Right forelimb (tissue), 1 donor: ENCODE results near the gene MYO3B.

Source experiments
- DNase-seq: peaks from one replicate; pipeline ENCODE4 v3.0.0-alpha.2; 2018

The MYO3B gene

DNA sequence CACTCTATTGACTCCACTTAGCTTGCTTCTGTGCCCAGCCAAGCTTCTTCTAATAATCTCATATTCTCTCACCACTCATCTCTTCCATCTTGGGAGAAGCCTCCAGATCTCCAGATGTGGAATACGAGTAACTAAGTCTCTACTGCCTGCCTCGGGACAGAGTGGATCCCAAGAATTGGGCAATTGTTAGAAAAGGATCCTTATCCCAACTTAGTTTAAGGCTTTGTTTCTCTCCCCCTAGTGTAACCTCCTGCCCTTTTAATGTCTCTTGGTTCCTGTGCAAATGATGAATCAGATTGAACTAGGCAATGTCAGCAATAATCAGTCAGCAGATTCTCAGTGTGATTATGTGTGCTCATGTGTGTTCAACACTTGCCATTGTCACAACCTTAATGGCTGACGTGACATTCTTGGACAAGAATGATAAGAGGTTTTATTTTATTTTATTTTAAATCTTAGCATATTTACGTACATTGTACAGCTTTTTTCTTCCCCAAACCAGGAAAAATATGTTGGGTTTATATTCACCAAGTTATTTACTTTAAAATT, 59.7 kb downstream of the MYO3B start:
- DNase-seq, result no peak

GRCh38 chr2:170238776-170239175, 60.8 kb downstream of the MYO3B start:
- no peak for DNase-seq

DNA sequence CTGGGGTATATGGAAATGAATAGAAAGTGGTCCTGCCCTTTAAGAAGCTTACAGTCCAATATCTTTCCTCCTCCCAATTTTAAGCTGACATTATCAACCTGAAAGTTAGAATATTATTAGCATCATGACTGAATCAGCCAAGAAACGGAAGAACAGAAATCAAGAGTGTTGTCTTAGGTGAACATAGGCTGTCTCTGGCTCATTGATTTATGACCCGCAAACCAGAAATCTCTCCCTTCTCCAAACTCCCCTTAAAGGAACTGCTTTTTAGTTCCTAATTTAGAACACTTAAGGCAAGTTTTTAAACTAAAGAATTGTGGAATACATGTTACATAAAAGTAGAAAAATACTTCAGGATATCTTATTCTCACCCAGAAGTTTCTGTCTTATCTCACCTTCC, 62.7 kb downstream of the MYO3B start:
- DNase-seq, result no peak

DNA sequence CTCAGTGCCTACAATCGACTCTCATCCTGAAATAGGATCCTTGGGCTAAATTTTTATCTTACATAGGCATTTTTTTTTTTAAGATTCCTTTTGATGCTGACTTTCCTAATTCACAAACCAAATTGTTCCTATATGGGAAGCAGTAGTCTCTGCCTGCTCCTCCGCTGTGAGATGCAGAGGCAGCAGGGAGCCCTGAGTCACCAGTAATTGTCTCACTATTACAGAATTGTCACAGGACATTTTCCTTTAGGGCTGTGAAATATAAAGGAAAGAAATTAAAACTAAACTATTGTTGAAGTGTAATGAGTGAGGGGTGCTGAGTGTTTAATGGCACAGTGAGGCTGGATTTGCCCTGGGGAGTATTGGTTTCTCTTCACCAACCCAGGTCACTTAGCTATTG, 63.8 kb downstream of the MYO3B start:
- DNase-seq, result no peak

- no peak for DNase-seq
Measured at GRCh38 chr2:170243118-170243837, 65.3 kb downstream of the MYO3B start.

- no peak for DNase-seq
Measured at GRCh38 chr2:170243898-170244297, 66.0 kb downstream of the MYO3B start.

GRCh38 chr2:170244555-170244954, 66.6 kb downstream of the MYO3B start:
- no peak for DNase-seq

DNA sequence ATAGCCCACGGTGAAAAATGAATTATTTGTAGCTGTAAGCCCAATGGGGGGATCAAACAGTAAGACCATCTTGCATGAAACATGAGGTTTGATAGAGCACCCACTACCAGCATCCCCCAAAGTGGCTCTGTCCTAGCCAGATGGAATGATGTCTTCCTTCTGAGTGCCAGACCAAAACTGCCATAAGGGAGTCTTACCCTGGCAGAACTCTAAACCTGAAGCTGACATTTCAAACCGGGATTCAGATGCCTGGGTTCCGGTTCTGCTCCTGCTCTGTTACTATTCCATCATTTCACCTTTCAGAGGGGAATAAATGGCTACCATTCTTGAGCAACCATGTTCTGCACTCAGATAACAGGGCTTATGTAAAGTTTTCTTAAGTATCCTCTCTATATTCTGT, 67.4 kb downstream of the MYO3B start:
- no peak for DNase-seq

DNA sequence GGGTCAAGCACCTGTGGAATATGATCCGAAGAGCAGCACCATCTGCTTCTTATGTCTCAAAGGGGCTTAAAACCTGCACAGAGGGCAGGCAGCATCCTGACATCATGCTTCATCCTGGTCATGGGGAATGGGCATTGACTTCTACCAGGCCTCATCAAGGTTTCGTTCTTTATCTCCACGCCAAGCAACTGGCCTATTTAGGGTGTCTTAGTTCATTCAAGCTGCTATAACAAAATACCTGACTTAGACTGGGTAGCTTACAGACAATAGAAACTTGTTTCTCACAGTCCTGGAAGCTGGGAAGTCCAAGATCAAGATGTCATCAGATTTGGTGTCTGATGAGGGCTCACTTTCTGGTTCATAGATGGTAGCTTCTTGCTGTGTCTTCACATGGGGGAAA, 69.4 kb downstream of the MYO3B start:
- no peak for DNase-seq

DNA sequence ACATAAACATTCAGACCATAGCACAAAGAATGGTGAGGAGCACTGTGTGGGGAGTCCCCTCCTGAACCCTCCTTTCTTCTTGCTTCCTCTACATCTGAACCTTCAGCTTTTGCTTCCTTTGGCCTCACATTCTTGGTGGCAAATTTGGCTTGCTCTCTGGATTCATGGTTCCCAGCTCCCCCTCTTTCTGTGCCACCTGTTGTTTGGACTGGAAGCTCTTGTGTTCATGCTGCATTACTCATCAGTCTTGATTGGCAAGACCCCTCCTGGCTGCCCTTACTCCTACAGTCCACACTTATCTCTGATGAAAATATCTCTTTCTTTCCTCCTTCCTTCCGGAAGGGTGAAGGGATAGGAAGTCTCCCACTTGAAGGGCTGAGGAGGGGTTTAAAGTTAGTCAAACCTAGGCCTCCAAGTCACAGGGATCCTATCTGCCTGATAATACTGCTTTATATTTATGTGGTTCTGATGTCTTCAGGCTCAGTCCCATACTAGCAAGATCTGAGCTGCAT, 70.0 kb downstream of the MYO3B start:
- no peak for DNase-seq

DNA sequence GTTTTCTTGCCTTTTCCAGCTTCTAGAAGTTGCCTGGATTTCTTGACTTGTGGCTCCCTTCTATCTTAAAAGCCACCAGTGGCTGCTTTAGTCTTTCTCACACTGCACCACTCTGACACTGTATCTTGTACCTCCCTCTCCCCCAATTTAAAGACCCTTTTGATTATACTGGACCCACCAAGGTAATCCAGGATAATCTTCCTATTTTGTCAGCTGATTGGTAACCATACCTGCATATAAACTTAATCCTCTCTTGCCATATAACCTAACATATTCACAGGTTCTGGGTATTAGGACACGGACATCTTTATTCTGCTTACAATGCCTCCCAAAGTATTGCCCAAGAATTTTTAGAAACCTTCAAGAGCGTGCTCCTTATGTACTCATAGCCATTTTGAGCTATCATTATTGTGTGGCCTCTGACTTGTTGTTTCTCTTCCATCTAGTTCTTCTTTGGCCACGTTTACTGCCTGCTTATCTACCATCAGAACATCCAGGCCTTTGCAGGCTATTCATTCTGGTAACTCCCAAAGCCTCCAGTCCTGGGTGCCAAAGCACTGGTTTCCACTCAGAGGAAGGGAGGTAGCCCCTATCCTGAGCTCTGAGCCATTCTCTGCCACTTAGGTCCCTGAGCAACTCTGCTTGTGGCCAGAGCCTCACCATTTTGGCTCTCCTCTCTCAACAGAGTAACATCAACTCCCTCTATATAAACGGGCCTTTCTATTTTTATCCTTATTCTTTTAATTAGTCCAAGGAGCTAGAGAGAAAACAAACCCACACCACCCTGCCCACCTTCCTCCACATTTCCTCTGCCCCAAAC, 70.8 kb downstream of the MYO3B start:
- no peak for DNase-seq

GRCh38 chr2:170249761-170250160, 71.8 kb downstream of the MYO3B start:
- no peak for DNase-seq

DNA sequence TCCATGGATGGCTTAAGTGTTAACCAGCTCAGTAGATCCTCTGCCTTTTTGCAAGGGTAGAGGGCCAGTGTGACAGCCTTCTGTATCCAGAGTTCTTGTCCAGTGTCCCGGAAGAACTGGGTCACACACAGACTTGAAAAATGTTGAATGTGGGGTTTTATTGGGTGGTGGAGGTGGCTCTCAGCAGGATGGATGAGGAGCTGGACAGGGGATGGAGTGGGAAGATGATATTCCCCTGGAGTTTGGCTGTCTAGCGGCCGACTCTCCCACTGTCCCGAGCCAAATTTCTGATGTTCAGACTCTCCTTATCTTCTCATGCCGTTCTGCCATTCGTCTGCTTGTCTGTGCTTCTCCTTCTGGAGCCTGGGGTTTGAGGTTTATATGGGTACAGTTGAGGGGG, 72.6 kb downstream of the MYO3B start:
- no peak for DNase-seq

DNA sequence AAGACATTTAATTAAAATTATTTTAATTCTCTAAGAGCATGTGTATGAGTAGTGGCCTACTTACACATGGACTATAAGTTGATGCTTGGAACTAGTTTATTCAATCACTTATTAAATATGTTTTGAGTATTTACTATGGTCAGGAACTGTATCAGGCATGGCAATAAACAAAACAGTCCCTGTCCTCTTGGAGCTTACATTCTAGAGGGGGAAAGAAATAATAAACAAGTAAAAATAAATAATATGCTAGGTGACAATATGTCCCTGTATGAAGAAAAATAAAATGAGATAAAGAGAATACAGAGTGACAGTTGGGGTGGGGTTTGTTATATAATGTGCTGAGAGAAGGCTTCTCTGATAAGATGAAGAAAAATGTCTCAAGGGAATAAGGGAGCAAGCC, 74.5 kb downstream of the MYO3B start:
- no peak for DNase-seq

DNA sequence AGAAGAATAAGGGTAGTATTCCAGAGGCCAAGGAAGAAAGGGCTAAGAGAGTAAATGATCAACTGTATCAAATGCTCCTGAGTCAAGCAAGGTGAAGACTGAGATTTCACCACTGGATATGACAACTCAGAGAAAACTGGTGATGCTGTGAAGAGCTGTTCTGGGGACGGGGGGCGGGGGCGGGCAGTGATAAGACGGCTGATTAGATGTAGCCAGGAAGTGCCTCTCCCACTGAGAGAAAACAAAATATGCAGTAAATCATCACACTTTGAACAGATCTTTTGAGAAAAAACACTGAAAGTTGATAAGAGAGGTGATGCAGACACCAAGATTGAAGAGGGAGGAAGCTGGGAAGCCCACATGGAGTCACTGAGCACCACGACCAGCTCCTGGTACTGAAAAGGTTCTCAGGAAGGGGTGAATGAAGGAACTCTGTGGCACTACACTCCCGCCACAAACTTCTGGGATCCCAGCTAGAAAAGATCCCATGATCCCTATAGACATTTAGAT, 75.8 kb downstream of the MYO3B start:
- no peak for DNase-seq

DNA sequence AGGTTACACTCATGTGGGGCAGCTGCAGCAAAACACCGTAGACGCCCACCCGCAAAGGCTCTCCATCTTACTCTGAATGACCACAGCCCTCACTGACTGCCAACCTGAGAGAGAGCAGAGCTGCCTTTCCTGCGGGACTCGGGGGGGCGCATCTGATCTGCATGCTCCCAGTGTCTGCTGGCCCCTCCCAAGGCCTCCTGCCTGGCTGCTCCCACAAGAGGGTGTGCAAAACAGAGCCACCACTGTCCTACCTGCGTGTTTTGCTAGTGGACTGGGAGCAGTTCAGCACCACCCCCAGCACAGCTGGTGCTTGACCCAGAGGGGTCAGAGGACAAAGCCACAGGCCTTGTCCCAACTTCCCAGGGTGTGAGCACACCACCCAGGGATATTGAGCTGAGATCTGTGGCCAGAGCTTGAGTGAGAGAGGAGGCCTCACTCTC, 76.4 kb downstream of the MYO3B start:
- no peak for DNase-seq

GRCh38 chr2:170255137-170255536, 77.2 kb downstream of the MYO3B start:
- DNase-seq, result no peak

DNA sequence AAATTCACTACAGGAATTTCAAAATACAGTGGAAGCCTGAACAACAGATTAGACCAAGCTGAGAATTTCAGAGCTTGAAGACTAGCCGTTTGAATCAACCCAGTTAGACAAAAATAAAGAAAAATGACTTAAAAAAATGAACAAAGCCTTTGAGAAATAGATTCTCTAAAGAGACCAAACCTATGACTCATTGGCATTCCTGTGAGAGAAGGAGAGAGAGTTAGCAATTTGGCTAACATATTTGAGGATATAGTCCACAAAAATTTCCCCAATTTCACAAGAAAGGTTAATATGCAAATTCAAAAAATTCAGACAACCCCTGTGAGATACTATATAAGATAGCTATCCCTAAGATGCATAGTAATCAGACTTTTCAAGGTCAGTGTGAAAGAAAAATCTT, 78.0 kb downstream of the MYO3B start:
- no peak for DNase-seq

DNA sequence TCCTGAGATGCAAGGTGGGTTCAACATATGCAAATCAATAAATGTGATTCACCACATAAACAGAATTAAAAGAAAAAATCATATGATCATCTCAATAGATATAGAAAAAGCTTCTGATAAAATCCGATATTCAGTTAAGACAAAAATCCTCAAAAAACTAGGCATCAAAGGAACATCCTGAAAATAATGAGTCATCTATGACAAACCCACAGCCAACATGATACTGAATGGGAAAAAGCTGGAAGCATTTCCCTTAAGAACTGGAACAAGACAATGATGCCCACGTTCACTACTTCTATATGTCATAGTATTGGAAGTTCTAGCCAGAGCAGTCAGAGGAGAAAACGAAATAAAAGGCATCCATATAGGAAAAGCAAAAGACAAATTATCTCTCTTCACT, 80.4 kb downstream of the MYO3B start:
- DNase-seq, result no peak

- DNase-seq, result no peak
Measured at GRCh38 chr2:170260188-170260587, 82.2 kb downstream of the MYO3B start.

GRCh38 chr2:170261566-170261965, 83.6 kb downstream of the MYO3B start:
- no peak for DNase-seq

DNA sequence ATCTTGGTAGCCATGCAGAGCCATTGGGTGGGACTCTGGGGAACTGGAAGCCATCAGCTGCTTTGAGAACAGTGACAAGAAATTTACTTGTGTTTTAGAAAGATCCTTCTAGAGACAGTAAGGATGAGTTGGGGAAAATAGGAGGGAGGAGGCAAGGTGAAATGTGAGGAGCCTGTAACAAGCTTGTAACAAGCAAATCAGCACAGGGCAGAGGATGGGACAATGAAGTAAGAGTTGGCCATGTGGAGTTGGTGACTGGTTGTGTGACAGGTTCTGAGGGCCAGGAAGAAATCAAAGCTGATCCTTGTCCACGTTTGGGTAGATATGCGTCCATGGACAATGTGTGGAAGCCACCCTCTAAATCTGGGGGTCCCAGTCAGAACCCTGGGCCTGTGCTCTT, 84.4 kb downstream of the MYO3B start:
- DNase-seq, result no peak

DNA sequence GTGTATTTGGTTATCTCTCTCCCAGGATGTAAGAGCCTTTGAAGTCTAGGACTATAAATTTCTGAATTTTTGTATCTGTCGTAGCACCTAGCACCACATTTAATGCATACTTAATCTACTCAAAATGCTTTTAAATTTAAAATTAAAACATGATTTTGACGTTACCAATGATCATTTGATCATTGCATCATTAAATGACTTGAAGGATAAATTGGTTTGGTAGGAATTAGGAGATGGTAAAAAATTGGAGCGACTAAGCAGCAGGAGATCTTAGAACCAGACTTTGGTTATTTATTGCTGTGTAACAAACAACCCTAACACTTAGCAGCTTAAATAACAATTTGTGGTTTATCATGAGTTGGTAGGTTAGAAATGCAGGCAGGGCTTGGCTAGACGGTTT, 84.9 kb downstream of the MYO3B start:
- no peak for DNase-seq
